Placental epithelial cell (primary cell): ENCODE results near the gene LGALS3. TPM values are rescaled to one million over a fixed set of nuclear protein-coding genes. Genes with fewer than 3 reads are reported as not detected.

Experiments
- total RNA-seq: library from RNA; depleted of rRNA; stranded (reverse); fragments of >200 nt; gene quantifications from 2 replicates; pipeline ENCODE4 v1.2.3, GENCODE V29; 2012

Gene LGALS3
- 237 and 781 TPM in 2 replicates for total RNA-seq

GRCh38 chr14:55129086-55129427, at the start of gene LGALS3:
Gene LGALS3 (plus strand): TSS chr14:55129252. CDS start chr14:55137374, 8,122 bp downstream.

GRCh38 chr14:55191203-55192053, 62.4 kb downstream of the LGALS3 start, which contains the start of gene DLGAP5:
Gene DLGAP5 (minus strand): TSS chr14:55191585. CDS start chr14:55189179, 2,406 bp downstream.

Other genes with a start within 250 kb of the LGALS3 start
- under 0.01 and 0.87 TPM in 2 replicates for gene GCH1, start 226.4 kb upstream of the LGALS3 start, total RNA-seq
- 4.9 and 7.1 TPM in 2 replicates for gene WDHD1, start 102.2 kb upstream of the LGALS3 start, total RNA-seq
- gene SOCS4, start 102.0 kb upstream of the LGALS3 start, total RNA-seq: 7.5 and 12.6 TPM in 2 replicates
- 29.1 and 78.1 TPM in 2 replicates for gene MAPK1IP1L, start 77.6 kb upstream of the LGALS3 start, total RNA-seq
- gene DLGAP5, start 62.3 kb downstream of the LGALS3 start, total RNA-seq: 3.5 and 11.1 TPM in 2 replicates
- 21.0 and 22.0 TPM in 2 replicates for gene FBXO34, start 142.2 kb downstream of the LGALS3 start, total RNA-seq